HepG2 (cell line): Measurements from ENCODE around the gene APBA1. TPM values are rescaled to one million over a fixed set of nuclear protein-coding genes. Genes with fewer than 3 reads are reported as not detected.

ENCODE experiments used
- ATAC-seq: fragments of 200-7000 bp; cut with Tn5 transposase; 3 replicates; pipeline ENCODE4 v1.9.1; 2020; ENCODE audit warnings: mild to moderate bottlenecking, moderate library complexity
- BruUV-seq: library from RNA; stranded (reverse); fragments of 400-500 nt; replicated peaks from 2 replicates; lab custom pipeline; 2021; lab: Mats Ljungman, UMichigan
- CTCF ChIA-PET: fragments of 300-600 bp; formaldehyde crosslinking; extraction: SDS; loops from one replicate; lab custom pipeline; 2021; ENCODE audit warnings: low total read pairs, inconsistent platforms, low intra/inter-chr PET ratio; lab: Yijun Ruan, JAX
- POLR2A ChIA-PET: fragments of 350-600 bp; sonication (Branson Sonifier 250); formaldehyde crosslinking; loops from one replicate; lab custom pipeline; 2020; ENCODE audit warnings: antibody characterized with exemption, inconsistent platforms; lab: Yijun Ruan, JAX
- DNase-seq: peaks from one replicate; pipeline ENCODE4 v3.0.0-alpha.2; 2015; ENCODE audit warnings: low spot score
- FAIRE-seq: peaks from 3 replicates; lab custom pipeline; 2011; peaks lifted over from hg19 to GRCh38; lab: Jason Lieb, UNC
- H2AFZ ChIP-seq: one replicate; pipeline ENCODE4 v1.6.1; 2011; ENCODE audit warnings: low read length, inconsistent platforms
- H3K27ac ChIP-seq: fragments of 300-600 bp; 3 replicates; pipeline ENCODE4 v1.8.0; 2011; ENCODE audit warnings: mixed run types, mild to moderate bottlenecking, mixed read lengths, low read length, inconsistent platforms; ENCODE audit not compliant: insufficient read depth; ENCODE audit errors: extremely low read length
- H3K27me3 ChIP-seq, 2 experiments: fragments of 200-600 bp in 1 of 2; 2 replicates in 1 of 2; 3 replicates in 1 of 2; pipeline versions ENCODE4 v1.6.0 to v1.8.0; 2011; ENCODE audit warnings: low read length in 2 of 2, mild to moderate bottlenecking in 2 of 2, moderate library complexity in 2 of 2, inconsistent platforms in 1 of 2; ENCODE audit not compliant: insufficient read depth in 2 of 2, control insufficient read depth in 1 of 2
- H3K36me3 ChIP-seq, 2 experiments: fragments of 200-600 bp in 1 of 2; replicated peaks in 1 of 2; 2 replicates in 1 of 2; 3 replicates in 1 of 2; pipeline versions ENCODE4 v1.5.1 to v1.8.0; 2011; ENCODE audit warnings: low read length in 2 of 2, inconsistent platforms in 1 of 2; ENCODE audit not compliant: insufficient read depth in 2 of 2, control insufficient read depth in 1 of 2
- H3K4me1 ChIP-seq: 2 replicates; pipeline ENCODE4 v1.5.1; 2012; ENCODE audit warnings: low read length, inconsistent platforms; ENCODE audit not compliant: insufficient read depth
- H3K4me2 ChIP-seq: 2 replicates; pipeline ENCODE4 v1.6.0; 2011; ENCODE audit warnings: low read depth, low read length, inconsistent platforms
- H3K4me3 ChIP-seq, 3 experiments: fragments of 200-600 bp in 1 of 3; sonication (generic), shearing (Covaris generic) in 1 of 3; replicated peaks in 1 of 3; 2 replicates each; pipeline ENCODE4 v1.5.1; 2011 to 2016; ENCODE audit warnings: low read length in 3 of 3, inconsistent platforms in 2 of 3, low read depth in 2 of 3, mild to moderate bottlenecking in 2 of 3, control low read depth in 1 of 3, mixed read lengths in 1 of 3; ENCODE audit not compliant: insufficient read depth in 1 of 3
- H3K79me2 ChIP-seq: one replicate; pipeline ENCODE4 v1.6.1; 2011; ENCODE audit warnings: low read length, inconsistent platforms; ENCODE audit not compliant: insufficient read depth
- H3K9ac ChIP-seq: 2 replicates; pipeline ENCODE4 v1.6.0; 2011; ENCODE audit warnings: mild to moderate bottlenecking, low read depth, low read length, inconsistent platforms; ENCODE audit not compliant: insufficient read depth
- H3K9me3 ChIP-seq: 2 replicates; pipeline ENCODE4 v1.5.1; 2012; ENCODE audit warnings: mild to moderate bottlenecking, low read length
- H4K20me1 ChIP-seq: 2 replicates; pipeline ENCODE4 v1.6.0; 2011; ENCODE audit warnings: inconsistent platforms, mild to moderate bottlenecking, low read length, moderate library complexity; ENCODE audit not compliant: insufficient read depth
- AHR ChIP-seq: IDR thresholded peaks from 2 replicates; pipeline ENCODE4 v1.6.1; 2018; ENCODE audit warnings: missing genetic modification reagents, missing compliant biosample characterization
- NBN ChIP-seq: fragments of 450-650 bp; conservative IDR thresholded peaks from 2 replicates; pipeline ENCODE4 v1.6.1; 2017
- NONO ChIP-seq, 2 experiments: fragments of 450-650 bp in 1 of 2; sonication (generic) in 1 of 2; formaldehyde crosslinking in 1 of 2; IDR thresholded peaks in 1 of 2; conservative IDR thresholded peaks in 1 of 2; 2 replicates each; pipeline versions ENCODE4 v1.6.1 to v1.8.0; 2017 to 2022; ENCODE audit warnings: mild to moderate bottlenecking in 1 of 2, missing genetic modification reagents in 1 of 2, moderate library complexity in 1 of 2
- RBM22 ChIP-seq: fragments of 200-400 bp; formaldehyde crosslinking; optimal IDR thresholded peaks from 2 replicates; pipeline ENCODE3; 2017; ENCODE audit warnings: mild to moderate bottlenecking, low read length, moderate library complexity
- SMARCC2 ChIP-seq: fragments of 450-650 bp; IDR thresholded peaks from 2 replicates; pipeline ENCODE4 v1.6.1; 2017; ENCODE audit warnings: antibody characterized with exemption, mild to moderate bottlenecking
- ZNF468 ChIP-seq: sonication (generic); formaldehyde crosslinking; IDR thresholded peaks from 2 replicates; pipeline ENCODE4 v1.8.0; 2022; ENCODE audit warnings: mild to moderate bottlenecking, moderate library complexity, missing genetic modification reagents
- ZNF768 ChIP-seq: sonication (generic); formaldehyde crosslinking; IDR thresholded peaks from 2 replicates; pipeline ENCODE4 v1.4.0; 2020; ENCODE audit warnings: missing genetic modification reagents
- WGBS: methylation state at CpG from one replicate; pipeline ENCODE4 v1.1.6; 2017; ENCODE audit warnings: low lambda C conversion rate; 5-methylcytosine and 5-hydroxymethylcytosine counted together
- in situ Hi-C: cut with HindIII; loops from 2 replicates; pipeline ENCODE4 v1.10.0; 2017; ENCODE audit warnings: low pct_unique_long_range_greater_than_20kb; ENCODE audit not compliant: extremely low pct_ligation_motif_present
- intact Hi-C: fragments of 100-400 bp; cut with micrococcal nuclease; formaldehyde crosslinking; loops from one replicate; pipeline ENCODE4 v1.10.0; 2022; ENCODE audit not compliant: unreplicated experiment
- polyA plus RNA-seq, 8 experiments: library from polyadenylated mRNA; depleted of rRNA in 3 of 8; stranded (reverse) in 7 of 8; unstranded in 1 of 8; fragments of >200 nt; fragmentation: Illumina TruSeq in 4 of 8; extraction: Trizol in 4 of 8; gene quantifications; 2 replicates each; pipeline versions ENCODE4 v1.2.1 to v1.2.3, GENCODE V29; 2011 to 2016; ENCODE audit warnings: low read depth in 4 of 8, missing spikeins in 1 of 8, mixed read lengths in 1 of 8; ENCODE audit not compliant: insufficient read depth in 1 of 8
- total RNA-seq, 5 experiments: library from RNA; depleted of rRNA; stranded (reverse); fragments of >200 nt; fragmentation: Illumina TruSeq; extraction: Trizol; gene quantifications; 2 replicates each; pipeline ENCODE4 v1.2.3, GENCODE V29; 2016; ENCODE audit warnings: low read depth in 1 of 5
- TF ChIP-seq, protein P1 (sequence below), 2 experiments: IDR thresholded peaks; 2 replicates each; pipeline ENCODE4 v1.6.1; 2011 to 2012; ENCODE audit warnings: low read length in 2 of 2, borderline replicate concordance in 1 of 2, low read depth in 1 of 2, mild to moderate bottlenecking in 1 of 2, moderate library complexity in 1 of 2

The APBA1 gene
- total and polyA plus RNA-seq, 2 of the 13 experiments (the other 11 are each of a cell fraction or from before 2014, with no cell fraction given), result 0.15 TPM; not detected in 1

DNA sequence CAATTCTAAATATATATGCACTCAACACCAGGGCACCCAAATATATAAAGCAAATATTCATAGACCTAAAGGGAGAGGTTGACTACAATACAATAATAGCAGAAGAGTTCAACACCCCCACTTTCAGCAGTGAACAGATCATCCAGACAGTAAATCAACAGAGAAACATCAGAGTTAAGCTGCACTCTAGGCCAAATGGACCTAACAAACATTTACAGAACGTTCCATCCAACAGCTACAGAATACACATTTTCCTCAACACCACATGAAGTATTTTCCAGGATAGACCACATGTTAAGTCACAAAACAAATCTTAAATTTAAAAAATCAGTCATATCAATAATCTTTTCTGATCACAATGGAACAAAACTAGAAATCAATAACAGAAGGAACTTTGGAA is 18.9 kb downstream of the APBA1 start:
- Histone ChIP-seq H3K27me3 (no peaks in the 10 kb centered on the region), H3K4me3 (no peak overlapping the region), H3K4me1 (no peaks in the 10 kb centered on the region), H3K79me2 (no peaks in the 10 kb centered on the region), H3K27ac (no peak overlapping the region), H3K4me2 (no peak overlapping the region), H3K9me3 (no peaks in the 10 kb centered on the region), H3K9ac (no peak overlapping the region), H3K36me3 (no peaks in the 10 kb centered on the region), H4K20me1 (no peaks in the 10 kb centered on the region), H2AFZ (no peak overlapping the region)
- FAIRE-seq, result no peak
- intact Hi-C loops, result loop anchor here (10.0 kb wide), 1 partner anchor 228 kb away; no protein-coding TSS in a partner anchor
- BruUV-seq, result no TSS peak
- WGBS, result 0% methylated on average over 1 of the region's 1 CpG
- in situ Hi-C loops, result no loop called here
- TF ChIP-seq RBM22 (no peak), SMARCC2 (no peak), AHR (CRISPR knock-in tag) (no peak), NBN (no peak), ZNF768 (CRISPR knock-in tag) (no peak), NONO (IDR thresholded peaks at IDR 0.05) (no peak), NONO (CRISPR knock-in tag; conservative IDR thresholded peaks at IDR 0.05) (no peak), ZNF468 (CRISPR knock-in tag) (no peak)
- DNase-seq, result no peak
- CTCF ChIA-PET, result no interaction called here
- POLR2A ChIA-PET, result no interaction called here
- ATAC-seq, result no peak

DNA sequence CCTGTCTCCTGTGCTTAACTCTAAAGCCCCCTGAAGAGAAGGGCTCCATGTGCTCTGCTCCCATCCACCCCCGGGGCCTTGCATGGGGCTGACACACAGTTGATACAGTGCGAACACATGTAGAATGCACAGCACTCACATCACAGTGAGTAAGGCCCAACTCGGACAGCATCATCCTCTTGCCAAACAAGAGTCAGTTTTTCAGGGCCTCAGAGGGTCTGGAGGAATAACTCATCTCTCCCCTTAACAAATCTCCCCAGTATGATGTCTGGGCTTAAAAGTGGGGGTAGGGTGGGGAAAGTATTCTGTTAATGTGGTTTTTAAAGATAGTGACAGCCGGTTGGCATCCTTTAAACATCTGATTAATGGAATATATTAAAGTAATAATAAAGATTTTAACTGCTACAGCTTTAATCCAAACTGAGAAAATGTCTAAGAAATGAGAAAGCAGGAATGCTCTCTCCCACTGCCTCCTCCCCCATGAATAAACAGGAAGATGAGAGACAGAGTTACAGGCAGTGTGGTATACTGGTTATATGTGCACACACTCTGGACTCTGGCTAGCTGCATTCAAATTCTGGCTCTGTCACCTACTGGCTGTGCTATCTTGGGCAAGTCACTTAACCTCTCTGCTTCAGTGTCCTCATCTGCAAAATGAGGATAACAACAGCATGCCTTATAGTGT is 22.5 kb downstream of the APBA1 start:
- intact Hi-C loops (loop anchor here (10.0 kb wide), 1 partner anchor 225 kb away; no protein-coding TSS in a partner anchor), in situ Hi-C loops (no loop called here)
- WGBS, result 4% methylated on average over 4 of the region's 4 CpGs
- H3K27ac ChIP-seq, result no peak overlapping the region
- DNase-seq (no peak), FAIRE-seq (no peak), ATAC-seq (no peak)
- no TSS peak for BruUV-seq
- CTCF ChIA-PET, result no interaction called here
- no peaks in the 10 kb centered on the region for H4K20me1 ChIP-seq
- H3K36me3 ChIP-seq, result no peaks in the 10 kb centered on the region
- H3K4me3 ChIP-seq, result no peak overlapping the region
- no peaks in the 10 kb centered on the region for H3K79me2 ChIP-seq
- no peak overlapping the region for H3K9ac ChIP-seq
- TF ChIP-seq, protein P1, sequence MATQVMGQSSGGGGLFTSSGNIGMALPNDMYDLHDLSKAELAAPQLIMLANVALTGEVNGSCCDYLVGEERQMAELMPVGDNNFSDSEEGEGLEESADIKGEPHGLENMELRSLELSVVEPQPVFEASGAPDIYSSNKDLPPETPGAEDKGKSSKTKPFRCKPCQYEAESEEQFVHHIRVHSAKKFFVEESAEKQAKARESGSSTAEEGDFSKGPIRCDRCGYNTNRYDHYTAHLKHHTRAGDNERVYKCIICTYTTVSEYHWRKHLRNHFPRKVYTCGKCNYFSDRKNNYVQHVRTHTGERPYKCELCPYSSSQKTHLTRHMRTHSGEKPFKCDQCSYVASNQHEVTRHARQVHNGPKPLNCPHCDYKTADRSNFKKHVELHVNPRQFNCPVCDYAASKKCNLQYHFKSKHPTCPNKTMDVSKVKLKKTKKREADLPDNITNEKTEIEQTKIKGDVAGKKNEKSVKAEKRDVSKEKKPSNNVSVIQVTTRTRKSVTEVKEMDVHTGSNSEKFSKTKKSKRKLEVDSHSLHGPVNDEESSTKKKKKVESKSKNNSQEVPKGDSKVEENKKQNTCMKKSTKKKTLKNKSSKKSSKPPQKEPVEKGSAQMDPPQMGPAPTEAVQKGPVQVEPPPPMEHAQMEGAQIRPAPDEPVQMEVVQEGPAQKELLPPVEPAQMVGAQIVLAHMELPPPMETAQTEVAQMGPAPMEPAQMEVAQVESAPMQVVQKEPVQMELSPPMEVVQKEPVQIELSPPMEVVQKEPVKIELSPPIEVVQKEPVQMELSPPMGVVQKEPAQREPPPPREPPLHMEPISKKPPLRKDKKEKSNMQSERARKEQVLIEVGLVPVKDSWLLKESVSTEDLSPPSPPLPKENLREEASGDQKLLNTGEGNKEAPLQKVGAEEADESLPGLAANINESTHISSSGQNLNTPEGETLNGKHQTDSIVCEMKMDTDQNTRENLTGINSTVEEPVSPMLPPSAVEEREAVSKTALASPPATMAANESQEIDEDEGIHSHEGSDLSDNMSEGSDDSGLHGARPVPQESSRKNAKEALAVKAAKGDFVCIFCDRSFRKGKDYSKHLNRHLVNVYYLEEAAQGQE (IDR thresholded peaks at IDR 0.05; ENCODE audit: borderline replicate concordance in 1 of 2, low read depth in 1 of 2, low read length in 2 of 2), result no peak
- no peak overlapping the region for H3K4me2 ChIP-seq
- H3K9me3 ChIP-seq, result no peaks in the 10 kb centered on the region
- H3K27me3 ChIP-seq, result no peaks in the 10 kb centered on the region
- H3K4me1 ChIP-seq, result no peaks in the 10 kb centered on the region
- H2AFZ ChIP-seq, result no peak overlapping the region
- POLR2A ChIA-PET, result no interaction called here
